GM12878 (cell line): ENCODE data around the gene TPK1. TPM values are rescaled to one million over a fixed set of nuclear protein-coding genes. Genes with fewer than 3 reads are reported as not detected.

Experiments used
- ATAC-seq: fragments of 200-7000 bp; cut with Tn5 transposase; 3 replicates; pipeline ENCODE4 v1.9.1; 2020; ENCODE audit warnings: mild to moderate bottlenecking, moderate library complexity
- BruUV-seq: library from RNA; stranded (reverse); fragments of 400-500 nt; replicated peaks from 2 replicates; lab custom pipeline; 2021; lab: Mats Ljungman, UMichigan
- CTCF ChIA-PET: fragments of 300-600 bp; sonication (Branson Sonifier 250); formaldehyde crosslinking; extraction: SDS; loops from one replicate; lab custom pipeline; 2021; ENCODE audit warnings: inconsistent platforms; lab: Yijun Ruan, JAX
- POLR2A ChIA-PET: fragments of 350-600 bp; formaldehyde crosslinking; extraction: SDS; loops from one replicate; lab custom pipeline; 2021; ENCODE audit warnings: inconsistent platforms; lab: Charles Lee
- RAD21 ChIA-PET: fragments of 300-600 bp; sonication (Branson Sonifier 250); formaldehyde crosslinking; loops from one replicate; lab custom pipeline; 2023; ENCODE audit warnings: antibody characterized with exemption; ENCODE audit not compliant: unreplicated experiment; lab: Charles Lee
- SMC1A ChIA-PET: fragments of 300-600 bp; sonication (Branson Sonifier 250); formaldehyde crosslinking; loops from one replicate; lab custom pipeline; 2023; ENCODE audit not compliant: unreplicated experiment, uncharacterized antibody; lab: Charles Lee
- DNase-seq: peaks from one replicate; pipeline ENCODE4 v3.0.0-alpha.2; 2011; ENCODE audit warnings: low read depth, low spot score
- FAIRE-seq: peaks from 3 replicates; lab custom pipeline; 2011; peaks lifted over from hg19 to GRCh38; lab: Jason Lieb, UNC
- H2AFZ ChIP-seq: 2 replicates; pipeline ENCODE4 v1.6.0; 2011; ENCODE audit warnings: low read depth, low read length, control low read depth; ENCODE audit not compliant: control insufficient read depth
- H3K27ac ChIP-seq: 2 replicates; pipeline ENCODE4 v1.5.1; 2011; ENCODE audit warnings: control low read depth; ENCODE audit not compliant: control insufficient read depth, insufficient read depth
- H3K27me3 ChIP-seq, 2 experiments: replicated peaks in 1 of 2; 2 replicates each; pipeline versions ENCODE4 v1.6.0 to v1.6.1; 2011; ENCODE audit warnings: low read length in 1 of 2; ENCODE audit not compliant: control insufficient read depth in 2 of 2, insufficient read depth in 2 of 2
- H3K36me3 ChIP-seq, 2 experiments: 2 replicates each; pipeline ENCODE4 v1.5.1; 2011; ENCODE audit warnings: low read length in 1 of 2; ENCODE audit not compliant: control insufficient read depth in 2 of 2, insufficient read depth in 2 of 2
- H3K4me1 ChIP-seq: 2 replicates; pipeline ENCODE4 v1.6.1; 2011; ENCODE audit warnings: mild to moderate bottlenecking, low read length, moderate library complexity, mixed read lengths; ENCODE audit not compliant: control insufficient read depth, insufficient read depth
- H3K4me2 ChIP-seq: 2 replicates; pipeline ENCODE4 v1.6.0; 2011; ENCODE audit warnings: control low read depth; ENCODE audit not compliant: control insufficient read depth, insufficient read depth
- H3K4me3 ChIP-seq: fragments of 200-600 bp; sonication (generic); 2 replicates; pipeline ENCODE4 v1.5.1; 2016
- H3K79me2 ChIP-seq: 2 replicates; pipeline ENCODE4 v1.6.0; 2011; ENCODE audit warnings: low read length; ENCODE audit not compliant: control insufficient read depth, insufficient read depth
- H3K9ac ChIP-seq: 2 replicates; pipeline ENCODE4 v1.8.0; 2011; ENCODE audit warnings: low read length, control low read depth, mixed read lengths; ENCODE audit not compliant: control insufficient read depth, insufficient read depth
- H3K9me3 ChIP-seq: replicated peaks from 3 replicates; pipeline ENCODE4 v1.5.1; 2011; ENCODE audit warnings: mild to moderate bottlenecking, low read length; ENCODE audit not compliant: control insufficient read depth, insufficient read depth
- H4K20me1 ChIP-seq: 2 replicates; pipeline ENCODE4 v1.6.0; 2011; ENCODE audit not compliant: control insufficient read depth, insufficient read depth
- ATF2 ChIP-seq: IDR thresholded peaks from 2 replicates; pipeline ENCODE4 v1.6.1; 2012; ENCODE audit warnings: low read length, inconsistent platforms
- ATF7 ChIP-seq: fragments of 450-650 bp; IDR thresholded peaks from 2 replicates; pipeline ENCODE4 v1.6.1; 2016; ENCODE audit warnings: low read depth, mild to moderate bottlenecking
- BCL3 ChIP-seq: IDR thresholded peaks from 2 replicates; pipeline ENCODE4 v1.6.1; 2011; ENCODE audit warnings: borderline replicate concordance, low read depth, mild to moderate bottlenecking, moderate library complexity, low read length; ENCODE audit not compliant: insufficient read depth, poor library complexity, severe bottlenecking
- BRCA1 ChIP-seq: IDR thresholded peaks from 2 replicates; pipeline ENCODE4 v1.6.1; 2011; ENCODE audit warnings: low read depth, low read length, improper control_type of control experiment
- HDAC6 ChIP-seq: fragments of 200-600 bp; sonication (generic); IDR thresholded peaks from one replicate; pipeline ENCODE4 v1.8.0; 2017; ENCODE audit warnings: antibody characterized with exemption; ENCODE audit not compliant: unreplicated experiment
- JUNB ChIP-seq: IDR thresholded peaks from 2 replicates; pipeline ENCODE4 v1.6.1; 2016; ENCODE audit warnings: antibody characterized with exemption, mild to moderate bottlenecking
- NR2F1 ChIP-seq: fragments of 450-650 bp; conservative IDR thresholded peaks from 2 replicates; pipeline ENCODE4 v1.6.1; 2017; ENCODE audit warnings: mild to moderate bottlenecking
- PML ChIP-seq: IDR thresholded peaks from 2 replicates; pipeline ENCODE4 v1.6.1; 2012; ENCODE audit warnings: low read length, inconsistent platforms
- RUNX3 ChIP-seq: IDR thresholded peaks from 2 replicates; pipeline ENCODE4 v1.6.1; 2012; ENCODE audit warnings: low read length, inconsistent platforms
- USF2 ChIP-seq: IDR thresholded peaks from 2 replicates; pipeline ENCODE4 v1.6.1; 2011; ENCODE audit warnings: low read depth, low read length, improper control_type of control experiment, borderline replicate concordance
- ZNF687 ChIP-seq: fragments of 450-650 bp; IDR thresholded peaks from 2 replicates; pipeline ENCODE4 v1.6.1; 2017; ENCODE audit warnings: mild to moderate bottlenecking, moderate library complexity
- WGBS: methylation state at CpG from one replicate; pipeline ENCODE4 v1.1.6; 2016; ENCODE audit warnings: low lambda C conversion rate; ENCODE audit not compliant: insufficient replicate concordance, insufficient coverage; ENCODE audit errors: missing lambda C conversion rate; 5-methylcytosine and 5-hydroxymethylcytosine counted together
- in situ Hi-C: fragments of 300-500 bp; cut with MboI; formaldehyde crosslinking; loops from 9 replicates; pipeline ENCODE4 v1.14.3; 2018; ENCODE audit warnings: mixed read lengths
- intact Hi-C: fragments of 100-400 bp; cut with micrococcal nuclease; formaldehyde crosslinking; loops from one replicate; pipeline ENCODE4 v1.14.2; 2022; ENCODE audit not compliant: unreplicated experiment
- polyA plus RNA-seq, 11 experiments: library from polyadenylated mRNA; depleted of rRNA in 4 of 11; unstranded in 6 of 11; stranded (reverse) in 5 of 11; fragments of >200 nt; fragmentation: Nextera tagmentation in 4 of 11; fragmentation: Illumina TruSeq in 1 of 11; extraction: Ambion mirVana in 4 of 11; extraction: Trizol in 1 of 11; gene quantifications; 1 replicate in 1 of 11; 2 replicates in 10 of 11; pipeline versions ENCODE4 v1.2.1 to v1.2.3, GENCODE V29; 2011 to 2016; ENCODE audit warnings: inconsistent platforms in 2 of 11, missing spikeins in 2 of 11, low read depth in 1 of 11
- total RNA-seq, 4 experiments: library from RNA; depleted of rRNA in 3 of 4; stranded (reverse); fragments of >200 nt in 3 of 4; fragmentation: Illumina TruSeq in 1 of 4; extraction: Trizol in 1 of 4; gene quantifications; 2 replicates each; pipeline versions ENCODE4 v1.2.1 to v1.2.3, GENCODE V29; 2013 to 2021
- TF ChIP-seq, protein P1 (sequence below): fragments of 450-650 bp; IDR thresholded peaks from 2 replicates; pipeline ENCODE4 v1.6.1; 2018; ENCODE audit warnings: borderline replicate concordance, mild to moderate bottlenecking; ENCODE audit not compliant: partially characterized antibody

Gene TPK1
- total and polyA plus RNA-seq, 10 of the 15 experiments (the other 5 are each of a cell fraction or from before 2014, with no cell fraction given), result 7.1 to 19.0 (median 9.3) TPM

GRCh38 chr7:144523621-144524020, 312.2 kb downstream of the TPK1 start:
- BruUV-seq, result no TSS peak
- ChIA-PET RAD21 (no interaction called here), SMC1A (no interaction called here), POLR2A (no interaction called here), CTCF (interaction anchor here (1.0 kb wide), 1 partner anchor 142 kb away, joined by 4 read pairs; no protein-coding TSS in a partner anchor)
- Histone ChIP-seq H3K36me3 (no peaks in the 10 kb centered on the region), H3K27ac (no peak overlapping the region), H3K9me3 (no peaks in the 10 kb centered on the region), H3K4me1 (no peaks in the 10 kb centered on the region), H3K9ac (no peak overlapping the region), H4K20me1 (no peaks in the 10 kb centered on the region), H3K4me3 (no peak overlapping the region), H3K79me2 (no peaks in the 10 kb centered on the region), H2AFZ (no peak overlapping the region), H3K27me3 (no peaks in the 10 kb centered on the region), H3K4me2 (no peak overlapping the region)
- no peak for FAIRE-seq
- TF ChIP-seq PML (no peak), NR2F1 (no peak), JUNB (no peak), BRCA1 (no peak), ZNF687 (no peak), BCL3 (no peak), RUNX3 (no peak), ATF2 (no peak), ATF7 (no peak), USF2 (no peak), HDAC6 (no peak)
- TF ChIP-seq, protein P1, sequence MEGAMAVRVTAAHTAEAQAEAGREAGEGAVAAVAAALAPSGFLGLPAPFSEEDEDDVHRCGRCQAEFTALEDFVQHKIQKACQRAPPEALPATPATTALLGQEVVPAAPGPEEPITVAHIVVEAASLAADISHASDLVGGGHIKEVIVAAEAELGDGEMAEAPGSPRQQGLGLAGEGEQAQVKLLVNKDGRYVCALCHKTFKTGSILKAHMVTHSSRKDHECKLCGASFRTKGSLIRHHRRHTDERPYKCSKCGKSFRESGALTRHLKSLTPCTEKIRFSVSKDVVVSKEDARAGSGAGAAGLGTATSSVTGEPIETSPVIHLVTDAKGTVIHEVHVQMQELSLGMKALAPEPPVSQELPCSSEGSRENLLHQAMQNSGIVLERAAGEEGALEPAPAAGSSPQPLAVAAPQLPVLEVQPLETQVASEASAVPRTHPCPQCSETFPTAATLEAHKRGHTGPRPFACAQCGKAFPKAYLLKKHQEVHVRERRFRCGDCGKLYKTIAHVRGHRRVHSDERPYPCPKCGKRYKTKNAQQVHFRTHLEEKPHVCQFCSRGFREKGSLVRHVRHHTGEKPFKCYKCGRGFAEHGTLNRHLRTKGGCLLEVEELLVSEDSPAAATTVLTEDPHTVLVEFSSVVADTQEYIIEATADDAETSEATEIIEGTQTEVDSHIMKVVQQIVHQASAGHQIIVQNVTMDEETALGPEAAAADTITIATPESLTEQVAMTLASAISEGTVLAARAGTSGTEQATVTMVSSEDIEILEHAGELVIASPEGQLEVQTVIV, result no peak
- intact Hi-C loops (no loop called here), in situ Hi-C loops (no loop called here)
- DNase-seq, result no peak
- no peak for ATAC-seq
- 83% methylated on average over 3 of the region's 3 CpGs for WGBS
